GM12891 (cell line): ENCODE measurements around the gene PABPN1L.

ENCODE experiments used
- POLR2A ChIP-seq: IDR thresholded peaks from 2 replicates; pipeline ENCODE4 v1.6.1; 2011; ENCODE audit warnings: low read depth, low read length, control low read depth
- POLR2AphosphoS5 ChIP-seq: IDR thresholded peaks from 2 replicates; pipeline ENCODE4 v1.6.1; 2011; ENCODE audit warnings: low read depth, low read length, control low read depth
- TAF1 ChIP-seq: IDR thresholded peaks from 2 replicates; pipeline ENCODE4 v1.6.1; 2011; ENCODE audit warnings: low read depth, low read length, control low read depth

- TF ChIP-seq POLR2A, result no peak
- TF ChIP-seq TAF1, result no peak
- no peak for TF ChIP-seq POLR2AphosphoS5
These were observed 1.3 kb upstream of the PABPN1L start for GRCh38 chr16:88867581-88868246.
